Activated naive CD4-positive, alpha-beta T cell (primary cell): ENCODE results near the gene ZKSCAN1.

ENCODE experiments used
- DNase-seq, 4 experiments: peaks; one replicate each; lab custom pipeline; 2025; lab: John Stamatoyannopoulos, UW

ZKSCAN1 gene

DNA sequence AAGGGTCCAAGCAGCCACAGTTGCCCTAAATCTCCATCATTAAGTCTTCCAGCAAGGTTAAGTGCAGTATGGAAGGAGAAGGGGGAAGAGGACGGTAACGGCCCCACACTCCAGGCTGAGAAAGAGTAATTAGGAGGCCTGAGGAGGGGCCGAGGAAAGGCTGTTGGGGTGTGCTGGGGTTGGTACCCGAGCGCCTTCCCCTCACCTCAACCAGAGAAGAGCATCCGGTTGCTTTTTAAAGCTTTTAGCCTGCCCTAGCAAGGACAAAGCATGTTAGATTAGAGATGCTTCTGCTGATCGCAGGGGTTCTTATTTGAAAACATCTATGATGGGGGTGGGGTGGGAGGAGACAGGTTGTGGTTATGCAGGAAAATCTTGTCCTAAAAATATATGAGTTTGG, 25.2 kb downstream of the ZKSCAN1 start:
- no peak for DNase-seq

DNA sequence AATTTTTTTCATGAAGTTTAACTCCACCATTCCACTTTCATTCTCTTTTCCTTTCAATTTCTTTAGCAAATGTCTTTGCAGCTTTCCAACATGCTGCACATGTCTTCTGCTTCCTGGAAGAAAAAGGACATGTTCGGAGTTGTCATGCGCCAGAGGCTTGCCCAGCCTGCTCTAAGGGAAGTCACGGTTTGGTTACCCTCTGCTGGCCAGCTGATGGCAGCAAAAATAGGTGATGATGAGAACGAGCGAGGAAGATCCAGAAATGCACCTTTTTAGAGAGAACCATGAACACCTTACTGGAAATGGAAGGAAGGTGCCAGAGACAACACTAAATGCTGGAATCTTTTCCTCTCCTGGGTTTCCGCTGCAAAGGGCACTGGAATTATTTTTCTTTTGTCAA, 29.3 kb downstream of the ZKSCAN1 start:
- no peak for DNase-seq

DNA sequence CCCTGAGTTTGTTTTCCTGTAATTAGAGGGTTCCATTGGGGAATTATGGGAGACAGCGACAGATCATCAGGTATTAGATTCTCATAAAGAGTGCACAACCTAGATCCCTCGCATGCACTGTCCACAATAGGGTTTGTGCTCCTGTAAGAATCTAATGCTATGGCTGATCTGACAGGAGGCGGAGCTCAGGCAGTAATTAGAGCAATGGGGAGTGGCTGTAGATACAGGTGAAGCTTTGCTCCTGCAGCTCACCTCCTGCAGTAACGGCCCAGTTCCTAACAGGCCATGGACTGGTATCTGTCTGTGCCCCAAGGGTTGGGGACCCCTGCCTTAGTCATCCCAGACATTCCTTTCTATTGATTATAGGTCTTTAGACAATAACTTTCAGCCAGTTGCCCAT, 33.3 kb downstream of the ZKSCAN1 start:
- no peak for DNase-seq

DNA sequence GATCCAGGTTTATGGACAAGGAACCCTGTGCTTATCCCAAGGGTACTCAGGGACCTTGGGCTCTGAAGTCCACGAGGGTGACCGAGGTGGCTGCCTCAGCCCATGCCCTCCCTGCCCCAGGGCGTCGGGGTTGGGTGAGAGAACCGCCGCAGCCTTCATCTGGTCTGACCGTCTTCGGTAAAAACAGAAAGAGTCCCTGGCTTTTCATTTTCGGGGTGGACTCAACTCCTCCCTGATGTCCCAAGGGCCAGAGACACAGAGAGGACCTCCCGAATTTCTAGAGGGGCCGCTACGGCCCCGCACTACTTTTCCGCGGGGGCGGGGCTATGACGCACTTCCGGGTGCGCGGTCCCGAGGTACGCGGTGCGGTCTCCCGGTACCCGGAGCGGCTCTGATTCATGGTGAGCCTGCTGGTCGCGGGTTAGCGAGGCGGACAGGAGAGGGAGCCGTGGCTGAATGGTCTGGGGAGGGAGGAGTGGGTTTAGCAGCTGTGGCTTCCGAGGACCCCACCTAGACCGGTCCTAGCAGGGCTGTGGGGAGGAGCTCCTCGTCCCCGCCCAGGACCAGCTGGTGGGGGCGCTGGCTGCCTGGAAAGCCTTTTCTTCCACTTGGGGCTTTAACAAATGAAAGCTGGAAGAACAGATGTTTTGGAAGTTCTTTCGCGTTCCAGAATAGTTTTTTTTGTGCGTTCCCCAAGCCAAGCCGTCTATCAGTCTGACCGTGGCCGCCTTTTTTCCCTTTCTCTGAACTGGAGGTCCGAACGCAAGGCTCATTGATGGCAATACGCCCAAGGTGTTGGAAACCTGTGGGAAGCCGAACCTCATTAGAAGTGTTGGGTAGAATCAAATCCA, 34.3 kb downstream of the ZKSCAN1 start, which contains the start of gene ZSCAN21:
TSS of gene ZSCAN21 (plus strand) at position 334 of the 851 bp plus-strand sequence. CDS start 7,233 bp downstream, outside the sequence.
- DNase-seq = peak; percentile 51 to 66 (median 60)

DNA sequence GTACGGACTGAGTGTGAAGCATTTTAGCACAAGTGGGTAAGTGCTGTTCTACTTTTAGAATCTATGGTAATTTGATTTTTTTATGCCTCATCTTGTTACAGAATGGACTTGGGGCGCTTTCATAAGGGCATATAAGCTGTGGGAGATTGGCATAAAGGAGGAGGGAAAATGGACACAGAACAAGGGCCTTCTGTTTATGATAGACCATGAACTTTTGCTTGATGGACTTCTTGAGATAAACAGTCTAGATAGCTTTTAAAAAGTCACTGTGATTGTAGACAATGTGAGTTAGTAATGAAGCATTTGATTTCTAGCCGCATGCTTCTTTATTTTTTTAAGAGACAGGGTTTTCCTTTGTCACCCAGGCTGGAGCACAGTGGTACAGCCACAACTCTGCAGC, 36.2 kb downstream of the ZKSCAN1 start:
- no peak for DNase-seq

DNA sequence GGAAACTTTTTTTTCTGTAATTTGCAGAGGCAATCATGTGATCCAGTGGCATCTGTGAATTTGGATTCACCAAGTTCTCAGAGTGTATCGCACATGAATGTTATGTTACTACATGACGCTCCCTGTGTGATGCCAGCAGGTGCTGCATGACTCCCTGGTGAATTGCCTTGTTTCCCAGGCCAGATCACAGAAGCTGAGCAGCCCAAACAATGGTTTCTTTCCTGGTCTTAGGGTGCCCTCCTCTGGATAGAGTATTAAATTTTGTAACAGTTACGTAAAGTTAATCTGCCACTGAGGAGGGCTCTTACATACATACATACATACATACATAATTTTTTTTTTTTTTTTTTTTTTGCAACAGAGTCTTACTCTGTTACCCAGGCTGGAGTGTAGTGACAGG, 37.8 kb downstream of the ZKSCAN1 start:
- DNase-seq = no peak

DNA sequence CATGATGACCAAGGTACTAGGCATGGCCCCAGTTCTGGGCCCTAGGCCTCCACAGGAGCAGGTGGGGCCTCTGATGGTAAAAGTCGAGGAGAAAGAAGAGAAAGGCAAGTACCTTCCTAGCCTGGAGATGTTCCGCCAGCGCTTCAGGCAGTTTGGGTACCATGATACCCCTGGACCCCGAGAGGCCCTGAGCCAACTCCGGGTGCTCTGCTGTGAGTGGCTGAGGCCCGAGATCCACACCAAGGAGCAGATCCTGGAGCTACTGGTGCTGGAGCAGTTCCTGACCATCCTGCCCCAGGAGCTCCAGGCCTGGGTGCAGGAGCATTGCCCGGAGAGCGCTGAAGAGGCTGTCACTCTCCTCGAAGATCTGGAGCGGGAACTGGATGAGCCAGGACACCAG, 41.6 kb downstream of the ZKSCAN1 start:
- DNase-seq = no peak

DNA sequence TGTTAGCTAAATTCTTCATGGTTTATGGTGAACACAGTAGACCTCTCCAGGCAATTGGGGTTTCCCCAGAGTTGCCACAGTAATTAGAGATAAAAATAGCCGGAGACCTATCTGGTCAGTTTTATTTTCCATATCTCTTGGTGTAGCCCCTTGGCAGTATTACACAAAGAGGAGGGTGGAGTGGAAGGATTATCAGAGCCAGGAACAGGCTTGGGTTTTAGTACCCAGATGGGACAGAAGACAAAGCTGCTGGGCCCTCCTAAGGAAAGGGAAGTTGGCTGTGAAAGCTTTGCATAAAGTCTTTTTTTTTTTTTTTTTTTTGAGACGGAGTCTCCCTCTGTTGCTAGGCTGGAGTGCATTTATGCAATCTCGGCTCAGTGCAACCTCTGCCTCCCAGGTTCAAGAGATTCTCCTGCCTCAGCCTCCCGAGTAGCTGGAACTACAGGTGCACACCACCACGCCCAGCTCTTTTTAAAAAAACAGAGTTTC, 43.9 kb downstream of the ZKSCAN1 start:
- DNase-seq = no peak

DNA sequence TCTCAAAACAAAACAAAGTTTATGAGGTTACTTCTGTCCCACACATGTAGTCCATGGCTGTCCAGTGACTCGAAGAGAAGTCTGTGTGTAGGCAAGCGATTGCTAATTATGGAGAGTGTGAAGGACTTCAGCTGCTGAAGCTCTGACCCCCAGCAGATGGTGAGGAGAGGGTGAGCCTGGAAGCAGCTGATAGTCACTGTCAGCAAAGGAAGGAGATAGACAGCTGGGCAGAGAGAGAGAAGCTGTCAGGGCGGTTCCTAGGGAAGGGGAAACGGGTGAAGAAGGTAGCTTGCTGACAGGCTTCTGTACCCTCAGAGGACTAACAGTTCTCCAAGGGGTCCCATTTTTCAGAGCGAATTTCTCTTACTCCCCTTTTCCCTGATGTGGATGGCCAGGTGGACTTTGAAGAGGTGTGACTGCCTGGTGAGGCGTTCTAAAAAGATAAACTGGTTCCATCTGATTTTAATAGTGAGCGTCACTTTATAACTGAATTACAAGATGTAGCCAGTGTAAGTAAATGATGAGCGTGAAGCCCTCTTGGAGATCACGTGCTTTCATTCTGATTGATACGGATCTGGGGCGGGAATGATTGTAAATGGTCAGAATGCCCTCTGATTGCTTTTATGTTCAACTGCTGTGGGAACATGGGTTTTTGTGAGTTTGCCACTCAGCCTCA, 46.3 kb downstream of the ZKSCAN1 start:
- DNase-seq = no peak

DNA sequence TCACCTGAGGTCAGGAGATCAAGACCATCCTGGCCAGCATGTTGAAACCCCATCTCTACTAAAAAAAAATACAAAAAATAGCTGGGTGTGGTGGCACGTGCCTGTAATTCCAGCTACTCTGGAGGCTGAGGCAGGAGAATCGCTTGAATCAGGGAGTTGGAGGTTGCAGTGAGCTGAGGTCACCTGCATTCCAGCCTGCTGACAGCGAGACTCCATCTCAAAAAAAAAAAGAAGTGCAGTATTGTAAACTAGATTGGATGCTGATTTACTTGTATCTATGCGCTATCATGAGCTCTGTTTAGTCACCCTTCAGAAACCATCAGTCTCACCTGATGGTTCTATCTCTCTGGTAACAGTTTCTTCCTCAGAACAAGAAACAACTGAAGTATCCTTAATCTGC, 48.0 kb downstream of the ZKSCAN1 start:
- DNase-seq = no peak

DNA sequence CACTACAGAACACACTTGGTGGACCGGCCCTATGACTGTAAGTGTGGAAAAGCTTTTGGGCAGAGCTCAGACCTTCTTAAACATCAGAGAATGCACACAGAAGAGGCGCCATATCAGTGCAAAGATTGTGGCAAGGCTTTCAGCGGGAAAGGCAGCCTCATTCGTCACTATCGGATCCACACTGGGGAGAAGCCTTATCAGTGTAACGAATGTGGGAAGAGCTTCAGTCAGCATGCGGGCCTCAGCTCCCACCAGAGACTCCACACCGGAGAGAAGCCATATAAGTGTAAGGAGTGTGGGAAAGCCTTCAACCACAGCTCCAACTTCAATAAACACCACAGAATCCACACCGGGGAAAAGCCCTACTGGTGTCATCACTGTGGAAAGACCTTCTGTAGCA, 48.8 kb downstream of the ZKSCAN1 start:
- no peak for DNase-seq

DNA sequence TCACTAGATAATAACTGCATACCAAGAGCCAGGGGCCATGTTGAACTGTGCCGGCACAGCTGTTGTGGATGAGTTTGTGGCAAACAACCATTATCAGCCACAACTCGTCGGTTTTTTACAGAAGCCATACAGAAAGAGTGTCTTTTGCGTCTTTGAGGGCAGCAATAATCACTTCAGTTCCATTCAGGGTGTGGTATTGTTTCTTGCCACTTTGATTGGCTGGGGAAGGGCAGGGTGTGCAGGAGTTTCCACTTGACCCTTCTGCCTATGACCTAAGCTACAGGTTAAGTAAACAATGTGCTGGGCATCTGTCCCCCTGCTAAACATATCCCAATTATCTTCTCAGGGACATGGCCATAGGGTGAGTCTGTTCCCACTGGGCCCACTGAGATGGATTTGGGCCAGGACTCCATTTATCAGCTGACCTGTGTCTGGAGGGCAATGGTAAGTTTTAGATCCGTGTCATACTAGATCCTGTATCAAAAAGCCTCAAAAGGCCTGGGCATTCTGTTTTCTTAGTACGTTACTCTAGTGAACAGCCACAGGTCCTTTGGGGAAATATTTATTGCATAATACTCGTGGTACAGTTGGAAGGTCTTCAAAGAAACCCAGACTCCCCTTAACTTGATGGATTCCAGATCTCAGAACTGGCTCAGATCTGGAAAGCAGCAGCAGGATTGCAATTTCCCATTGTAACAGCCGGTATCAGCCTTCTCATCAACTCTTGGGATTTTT, 50.2 kb downstream of the ZKSCAN1 start:
- no peak for DNase-seq

DNA sequence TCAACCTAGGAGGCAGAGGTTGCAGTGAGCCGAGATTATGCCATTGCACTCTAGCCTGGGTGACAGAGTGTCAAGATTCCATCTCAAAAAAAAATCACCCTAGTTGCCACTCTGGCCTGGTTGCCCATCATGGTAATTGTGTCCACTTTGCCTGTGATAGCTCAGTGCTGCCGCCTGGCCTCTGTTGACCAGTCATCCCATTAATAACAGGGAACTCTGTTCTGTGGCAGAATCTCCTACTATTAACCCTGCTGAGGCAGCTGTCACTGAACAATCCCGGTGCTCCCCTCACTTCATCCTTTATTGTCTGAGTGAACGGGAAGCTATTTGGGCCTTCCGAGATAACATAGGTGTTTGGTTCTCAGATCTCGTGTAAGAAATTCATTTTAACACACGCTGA, 51.6 kb downstream of the ZKSCAN1 start:
- no peak for DNase-seq

DNA sequence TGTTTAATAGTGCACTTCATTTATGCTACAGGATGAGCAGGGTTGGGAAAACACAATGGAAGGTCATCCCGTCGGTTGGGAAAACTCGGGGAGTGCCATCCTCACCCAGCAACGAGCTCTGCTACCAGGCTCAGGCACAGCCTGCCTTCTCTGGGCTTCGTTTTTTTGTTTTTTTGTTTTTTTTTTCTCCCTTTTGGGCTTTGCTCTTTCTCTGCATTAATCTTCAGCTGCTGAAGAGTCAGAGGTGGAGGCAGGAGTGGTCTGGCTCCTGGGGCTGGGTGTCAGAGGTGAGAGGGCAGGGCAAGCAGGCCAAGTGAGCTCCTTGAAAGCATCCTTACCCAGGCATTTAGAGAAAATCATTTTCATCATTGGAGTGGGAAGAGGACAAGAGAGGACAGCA, 54.6 kb downstream of the ZKSCAN1 start:
- DNase-seq = no peak

DNA sequence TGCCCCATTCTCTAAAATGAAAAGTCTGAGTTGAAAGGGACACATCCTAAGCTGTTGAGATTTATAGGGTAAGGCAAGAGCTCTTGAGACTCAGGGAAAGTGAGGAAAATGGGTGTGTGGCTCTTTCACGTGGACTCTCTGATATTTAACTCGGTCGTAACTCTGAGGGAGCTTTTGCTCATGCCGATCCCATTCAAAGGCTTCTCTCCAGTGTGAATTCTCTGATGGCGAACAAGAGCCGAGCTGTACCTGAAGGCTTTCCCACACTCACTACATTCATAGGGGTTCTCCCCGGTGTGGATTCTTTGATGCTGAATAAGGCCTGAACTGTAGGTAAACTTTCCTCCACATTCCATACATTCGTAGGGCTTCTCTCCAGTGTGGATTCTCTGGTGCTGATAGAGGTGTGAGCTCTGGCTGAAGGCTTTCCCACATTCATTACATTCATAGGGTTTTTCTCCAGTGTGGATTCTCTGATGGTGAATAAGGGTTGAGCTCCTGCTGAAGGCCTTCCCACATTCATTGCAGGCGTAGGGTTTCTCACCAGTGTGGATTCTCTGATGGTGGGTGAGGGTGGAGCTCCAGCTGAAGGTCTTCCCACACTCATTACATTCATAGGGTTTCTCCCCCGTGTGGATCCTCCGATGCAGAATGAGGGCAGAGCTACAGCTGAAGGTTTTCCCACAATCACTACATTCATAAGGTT, 55.8 kb downstream of the ZKSCAN1 start:
- no peak for DNase-seq

DNA sequence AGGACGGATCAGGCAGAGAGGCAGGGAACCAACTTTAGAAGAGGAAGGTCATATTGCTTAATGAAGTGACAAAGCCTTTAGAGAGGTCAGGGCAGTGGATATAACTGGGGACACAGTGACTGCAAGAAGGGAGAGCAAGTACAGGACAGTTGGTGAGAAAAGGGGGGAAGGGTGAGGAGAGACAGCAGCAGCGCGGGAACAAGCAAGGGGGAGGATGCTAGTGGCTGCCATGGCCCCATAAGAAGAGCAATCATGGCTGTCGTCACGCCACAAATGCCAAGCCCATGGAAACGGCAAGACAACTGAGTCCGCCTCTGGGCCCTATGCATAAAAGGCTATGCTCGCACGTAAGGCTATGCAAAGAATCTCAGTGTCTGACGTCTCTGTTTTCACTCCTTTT, 57.1 kb downstream of the ZKSCAN1 start:
- DNase-seq = no peak

DNA sequence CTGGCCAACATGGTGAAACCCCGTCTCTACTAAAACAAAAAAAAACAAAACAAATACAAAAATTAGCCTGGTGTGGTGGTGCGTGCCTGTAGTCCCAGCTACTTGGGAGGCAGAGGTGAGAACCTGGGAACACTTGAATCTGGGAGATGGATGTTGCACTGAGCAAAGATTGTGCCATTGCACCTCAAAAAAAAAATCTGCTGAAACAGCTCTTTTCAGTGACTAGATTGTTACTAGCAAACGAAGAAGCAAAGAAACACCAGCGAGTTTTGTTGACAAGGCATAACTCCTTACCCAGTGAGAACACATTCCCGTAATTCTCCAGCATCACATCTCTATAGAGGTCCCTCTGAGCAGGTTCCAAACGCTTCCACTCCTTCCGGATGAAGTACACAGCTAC, 59.4 kb downstream of the ZKSCAN1 start:
- DNase-seq = no peak

DNA sequence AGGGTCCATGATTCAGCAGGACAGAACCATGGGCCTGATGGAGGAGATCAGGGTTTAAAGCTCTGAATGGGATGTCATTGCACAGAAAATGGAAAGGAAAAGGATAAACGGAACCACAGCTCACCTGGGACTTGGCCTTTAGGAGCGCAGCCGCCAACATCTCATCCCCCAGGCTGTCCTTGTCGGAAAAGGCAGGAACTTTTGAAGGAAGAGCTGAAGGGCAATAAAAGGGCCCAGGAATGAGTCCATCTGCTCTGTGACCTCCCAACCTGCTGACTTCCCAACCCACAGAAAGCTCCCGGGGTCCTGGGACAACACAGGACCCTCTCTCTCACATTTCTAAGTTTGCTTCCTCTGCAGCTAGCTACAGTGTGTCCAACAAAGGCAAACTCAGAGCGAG, 60.0 kb downstream of the ZKSCAN1 start:
- no peak for DNase-seq

DNA sequence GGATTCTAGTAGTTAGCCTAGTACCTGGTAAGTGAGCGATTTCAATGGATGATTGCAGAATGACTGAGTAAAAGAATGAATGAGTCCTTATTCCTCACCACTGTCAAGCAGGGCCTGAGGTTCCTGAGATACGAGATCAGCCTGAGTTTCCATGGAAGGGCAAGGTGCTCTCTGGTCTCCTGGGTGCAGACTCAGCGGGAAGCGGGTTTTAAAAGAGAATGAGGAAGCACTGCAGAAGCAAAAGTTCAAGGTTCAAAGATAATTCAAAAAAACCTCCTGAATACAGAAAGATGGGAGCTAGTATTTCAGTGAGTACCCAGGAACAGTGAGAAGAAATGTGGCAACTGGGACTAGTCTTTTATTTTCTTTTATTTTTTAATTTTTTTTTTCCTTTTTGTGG, 61.8 kb downstream of the ZKSCAN1 start:
- no peak for DNase-seq

DNA sequence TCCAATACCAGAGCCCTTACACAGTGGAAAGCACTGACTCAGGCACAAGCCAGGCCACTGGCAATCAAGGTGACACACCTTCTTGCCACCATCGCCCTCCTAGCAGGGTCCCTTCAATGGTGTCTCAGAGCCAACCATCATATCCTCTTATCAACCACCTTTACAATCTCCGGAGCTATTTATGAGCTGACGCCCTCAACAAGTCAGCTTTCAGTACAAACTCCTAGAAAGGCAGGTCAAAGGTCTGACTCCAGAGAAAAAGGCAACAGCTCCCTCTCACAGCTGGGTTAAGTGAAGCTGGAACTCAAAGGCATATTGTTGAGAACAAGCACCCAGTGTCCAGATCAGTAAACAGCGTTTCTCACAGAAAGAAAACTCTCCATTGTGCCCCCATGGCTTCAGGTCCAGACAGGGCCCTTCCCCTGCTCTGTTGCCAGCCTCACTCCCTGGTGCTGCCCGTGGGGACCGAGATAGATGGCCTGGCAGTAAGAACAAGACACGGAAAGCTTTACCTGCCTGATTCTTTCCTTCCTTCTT, 63.7 kb downstream of the ZKSCAN1 start:
- DNase-seq = no peak

DNA sequence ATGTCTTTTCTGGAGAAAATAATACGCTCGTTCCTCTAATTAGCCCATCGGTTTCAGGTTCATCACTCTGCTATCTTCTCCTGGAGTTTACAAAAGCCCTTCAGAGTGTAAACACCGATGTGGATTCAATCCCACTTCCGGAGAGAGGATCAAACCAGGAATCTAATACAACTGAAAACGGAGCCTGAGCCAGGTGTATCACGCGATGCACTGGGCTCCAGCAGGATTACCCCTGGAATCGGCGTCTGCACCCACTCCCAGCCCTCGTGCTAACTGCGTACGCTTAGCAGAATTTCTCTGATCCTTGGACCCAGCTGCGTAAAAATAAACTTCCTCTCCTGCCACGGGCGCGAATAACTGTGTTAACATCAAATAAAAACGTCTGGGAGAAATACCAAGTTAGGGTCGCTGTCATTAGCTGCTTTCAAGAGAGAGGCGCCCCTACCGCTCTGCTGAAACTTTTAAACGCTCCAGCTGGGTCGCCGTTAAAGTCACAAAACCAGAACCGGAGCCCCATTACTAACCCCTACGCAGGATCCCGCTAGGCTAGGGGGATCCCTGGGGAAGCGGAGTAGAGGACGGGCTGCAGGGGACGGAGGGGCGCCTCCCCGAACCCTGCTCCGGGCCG, 65.6 kb downstream of the ZKSCAN1 start:
- DNase-seq = no peak
